OCI-LY1 (cell line): ENCODE data around the gene ACTR3.

Experiments
- H2AFZ ChIP-seq: fragments of 200-600 bp; sonication (generic), shearing (Covaris generic); 2 replicates; pipeline ENCODE4 v1.6.0; 2014; ENCODE audit warnings: antibody characterized with exemption, mild to moderate bottlenecking, low read length
- H3F3A ChIP-seq: fragments of 200-600 bp; sonication (generic), shearing (Covaris generic); 2 replicates; pipeline ENCODE4 v1.6.0; 2014; ENCODE audit warnings: mild to moderate bottlenecking, antibody characterized with exemption, low read length, moderate library complexity; ENCODE audit not compliant: insufficient read depth
- H3K27ac ChIP-seq: fragments of 200-600 bp; sonication (generic); 2 replicates; pipeline ENCODE4 v1.5.1; 2014; ENCODE audit warnings: low read length, mixed run types, mild to moderate bottlenecking, low read depth; ENCODE audit not compliant: poor library complexity, severe bottlenecking
- H3K27me3 ChIP-seq: fragments of 200-600 bp; sonication (generic); 2 replicates; pipeline ENCODE4 v1.6.0; 2014; ENCODE audit warnings: antibody characterized with exemption, mild to moderate bottlenecking, low read length, moderate library complexity; ENCODE audit not compliant: insufficient read depth
- H3K36me3 ChIP-seq: fragments of 200-600 bp; sonication (generic); 2 replicates; pipeline ENCODE4 v1.6.1; 2014; ENCODE audit warnings: mild to moderate bottlenecking, antibody characterized with exemption, low read length, moderate library complexity, mixed read lengths; ENCODE audit not compliant: insufficient read depth
- H3K4me1 ChIP-seq: fragments of 200-600 bp; sonication (generic); 2 replicates; pipeline ENCODE4 v1.5.1; 2014; ENCODE audit warnings: mild to moderate bottlenecking, low read length, moderate library complexity; ENCODE audit not compliant: insufficient read depth, severe bottlenecking
- H3K4me2 ChIP-seq: fragments of 200-600 bp; sonication (generic), shearing (Covaris generic); 2 replicates; pipeline ENCODE4 v1.6.1; 2014; ENCODE audit warnings: low read length
- H3K4me3 ChIP-seq: fragments of 200-600 bp; sonication (generic); 2 replicates; pipeline ENCODE4 v1.5.1; 2014; ENCODE audit warnings: low read length, low read depth, mild to moderate bottlenecking, mixed read lengths; ENCODE audit not compliant: poor library complexity, severe bottlenecking
- H3K79me2 ChIP-seq: fragments of 200-600 bp; shearing (Covaris generic); 2 replicates; pipeline ENCODE4 v1.6.1; 2016; ENCODE audit warnings: mixed run types, low read length, mixed read lengths; ENCODE audit not compliant: insufficient read depth
- H3K9ac ChIP-seq: fragments of 200-600 bp; sonication (generic), shearing (Covaris generic); 2 replicates; pipeline ENCODE4 v1.6.1; 2014; ENCODE audit warnings: mild to moderate bottlenecking, low read length, mixed read lengths
- H3K9me2 ChIP-seq: fragments of 200-600 bp; sonication (generic), shearing (Covaris generic); 2 replicates; pipeline ENCODE4 v1.6.1; 2014; ENCODE audit warnings: low read depth, mild to moderate bottlenecking, low read length, mixed read lengths
- H3K9me3 ChIP-seq: fragments of 200-600 bp; shearing (Covaris generic); 2 replicates; pipeline ENCODE4 v1.6.1; 2014; ENCODE audit warnings: low read length, mixed read lengths
- H4K20me1 ChIP-seq: fragments of 200-600 bp; sonication (generic), shearing (Covaris generic); 2 replicates; pipeline ENCODE4 v1.6.0; 2016; ENCODE audit warnings: mild to moderate bottlenecking, low read length; ENCODE audit not compliant: insufficient read depth
- EZH2 ChIP-seq: fragments of 200-600 bp; sonication (generic), shearing (Covaris generic); IDR thresholded peaks from 2 replicates; pipeline ENCODE4 v1.8.0; 2017; ENCODE audit warnings: borderline replicate concordance, mixed run types, mild to moderate bottlenecking, antibody characterized with exemption, low read length, moderate library complexity, mixed read lengths
- TF ChIP-seq, protein P1 (sequence below): fragments of 200-600 bp; sonication (generic), shearing (Covaris generic); IDR thresholded peaks from 2 replicates; pipeline ENCODE4 v1.5.1; 2017; ENCODE audit warnings: mild to moderate bottlenecking, antibody characterized with exemption, low read length, moderate library complexity, mixed read lengths

The ACTR3 gene

DNA sequence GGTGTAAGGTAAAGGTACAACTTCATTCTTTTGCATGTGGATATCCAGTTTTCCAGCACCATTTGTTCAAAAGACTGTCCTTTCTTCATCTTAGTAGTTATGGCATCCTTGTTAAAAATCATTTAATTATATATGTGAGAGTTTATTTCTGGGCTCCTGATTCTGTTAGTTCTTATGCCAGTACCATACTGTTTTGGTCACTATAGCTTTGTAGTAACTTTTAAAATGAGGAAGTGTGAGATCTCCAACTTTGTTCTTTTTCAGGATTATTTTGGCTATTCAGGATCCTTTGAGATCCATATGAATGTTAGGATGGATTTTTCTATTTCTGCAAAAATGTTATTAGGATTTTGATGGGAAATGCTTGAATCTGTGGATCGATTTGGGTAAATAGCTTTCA is 16.8 kb downstream of the ACTR3 start:
- Histone ChIP-seq H2AFZ (no peak overlapping the region), H3K36me3 (peaks cover 79% of the 10 kb centered on the region), H4K20me1 (peaks cover 7% of the 10 kb centered on the region; the same call in 1 of the 2 replicates), H3K9me2 (no peaks in the 10 kb centered on the region), H3K4me1 (peaks cover 51% of the 10 kb centered on the region), H3K79me2 (peaks cover 100% of the 10 kb centered on the region), H3K4me3 (no peak overlapping the region), H3F3A (peaks cover 3% of the 10 kb centered on the region; the same call in 1 of the 2 replicates), H3K27ac (no peak overlapping the region), H3K4me2 (no peak overlapping the region), H3K9me3 (peaks cover 20% of the 10 kb centered on the region), H3K27me3 (no peaks in the 10 kb centered on the region), H3K9ac (no peak overlapping the region)
- TF ChIP-seq, protein P1, sequence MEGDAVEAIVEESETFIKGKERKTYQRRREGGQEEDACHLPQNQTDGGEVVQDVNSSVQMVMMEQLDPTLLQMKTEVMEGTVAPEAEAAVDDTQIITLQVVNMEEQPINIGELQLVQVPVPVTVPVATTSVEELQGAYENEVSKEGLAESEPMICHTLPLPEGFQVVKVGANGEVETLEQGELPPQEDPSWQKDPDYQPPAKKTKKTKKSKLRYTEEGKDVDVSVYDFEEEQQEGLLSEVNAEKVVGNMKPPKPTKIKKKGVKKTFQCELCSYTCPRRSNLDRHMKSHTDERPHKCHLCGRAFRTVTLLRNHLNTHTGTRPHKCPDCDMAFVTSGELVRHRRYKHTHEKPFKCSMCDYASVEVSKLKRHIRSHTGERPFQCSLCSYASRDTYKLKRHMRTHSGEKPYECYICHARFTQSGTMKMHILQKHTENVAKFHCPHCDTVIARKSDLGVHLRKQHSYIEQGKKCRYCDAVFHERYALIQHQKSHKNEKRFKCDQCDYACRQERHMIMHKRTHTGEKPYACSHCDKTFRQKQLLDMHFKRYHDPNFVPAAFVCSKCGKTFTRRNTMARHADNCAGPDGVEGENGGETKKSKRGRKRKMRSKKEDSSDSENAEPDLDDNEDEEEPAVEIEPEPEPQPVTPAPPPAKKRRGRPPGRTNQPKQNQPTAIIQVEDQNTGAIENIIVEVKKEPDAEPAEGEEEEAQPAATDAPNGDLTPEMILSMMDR: no peak
- no peak for TF ChIP-seq EZH2

- H3K9me2 ChIP-seq: no peaks in the 10 kb centered on the region
- H3K27me3 ChIP-seq: no peaks in the 10 kb centered on the region
- H3F3A ChIP-seq: 0 out of 2 replicates have a peak, but pooled peaks cover 3% of the 10 kb centered on the region
- no peak overlapping the region for H3K4me3 ChIP-seq
- peaks cover 100% of the 10 kb centered on the region for H3K79me2 ChIP-seq
- no peak overlapping the region for H3K27ac ChIP-seq
- H4K20me1 ChIP-seq: peaks cover 7% of the 10 kb centered on the region; the same call in 1 of the 2 replicates
- TF ChIP-seq EZH2: no peak
- TF ChIP-seq, protein P1: no peak
- H3K4me2 ChIP-seq: no peak overlapping the region
- H3K9ac ChIP-seq: no peak overlapping the region
- H2AFZ ChIP-seq: no peak overlapping the region
- peaks cover 83% of the 10 kb centered on the region for H3K36me3 ChIP-seq
- H3K4me1 ChIP-seq: peaks cover 44% of the 10 kb centered on the region
- peaks cover 20% of the 10 kb centered on the region for H3K9me3 ChIP-seq
Measured at GRCh38 chr2:113907297-113907696, 17.4 kb downstream of the ACTR3 start.

DNA sequence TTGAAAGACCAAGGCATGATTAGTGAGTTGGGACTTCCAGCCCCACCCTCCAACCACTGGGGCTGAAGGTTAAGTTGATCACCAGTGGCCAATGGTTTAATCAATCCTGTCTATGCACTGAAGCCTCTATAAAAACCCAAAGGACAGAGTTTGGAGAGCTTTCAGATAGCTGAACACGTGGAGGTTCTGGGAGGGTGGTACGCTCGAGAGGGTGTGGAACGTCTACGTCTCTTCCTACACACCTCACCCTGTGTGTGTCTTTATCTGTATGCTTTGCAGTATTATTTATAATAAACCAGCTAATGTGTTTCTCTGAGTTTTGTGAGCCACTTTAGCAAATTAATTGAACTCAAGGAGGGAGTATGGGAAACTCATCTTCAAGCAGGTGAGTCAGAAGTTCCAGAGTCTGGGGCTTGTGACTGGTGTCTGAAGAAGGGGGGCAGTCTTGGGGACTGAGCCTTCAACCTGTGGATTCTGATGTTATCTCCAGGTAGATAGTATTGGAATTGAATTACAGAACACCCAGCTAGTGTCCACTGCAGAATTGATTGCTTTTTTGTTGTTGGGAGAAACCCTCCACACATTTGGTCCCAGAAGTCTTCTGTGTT is 20.3 kb downstream of the ACTR3 start:
- Histone ChIP-seq H3K9me2 (no peaks in the 10 kb centered on the region), H4K20me1 (peaks cover 12% of the 10 kb centered on the region), H3K4me3 (no peak overlapping the region), H3K9ac (no peak overlapping the region), H3K27ac (no peak overlapping the region), H3K79me2 (peaks cover 98% of the 10 kb centered on the region), H2AFZ (no peak overlapping the region), H3K4me1 (peaks cover 34% of the 10 kb centered on the region), H3K9me3 (peaks cover 15% of the 10 kb centered on the region), H3F3A (0 out of 2 replicates have a peak, but pooled peaks cover 3% of the 10 kb centered on the region), H3K4me2 (no peak overlapping the region), H3K36me3 (peaks cover 83% of the 10 kb centered on the region), H3K27me3 (no peaks in the 10 kb centered on the region)
- no peak for TF ChIP-seq EZH2
- TF ChIP-seq, protein P1: no peak
